Head of caudate nucleus (tissue), 42 donors: ENCODE results near the gene RNF152.

Experiments used
- DNase-seq, 42 donors: peaks; one replicate each; pipeline versions ENCODE4 v3.0.0 to v3.0.0-alpha.2; 2020 to 2021; ENCODE audit warnings: mixed read lengths in 7 of 42
- intact Hi-C: fragments of 100-400 bp; cut with DNase I; formaldehyde crosslinking; loops from one replicate; pipeline ENCODE4 v1.15.0; 2022

Gene RNF152

GRCh38 chr18:61774846-61775245 lies 118.0 kb downstream of the RNF152 start:
- intact Hi-C loops, result no loop called here

GRCh38 chr18:61772293-61772848 lies 120.4 kb downstream of the RNF152 start:
- no peak for DNase-seq
- intact Hi-C loops, result no loop called here

More at GRCh38 chr18:61774846-61775245, 118.0 kb downstream of the RNF152 start:
- DNase-seq, result no peak

GRCh38 chr18:61771861-61772260 lies 120.9 kb downstream of the RNF152 start:
- intact Hi-C loops, result no loop called here
- no peak for DNase-seq

- intact Hi-C loops, result no loop called here
Measured at GRCh38 chr18:61770279-61770678, 122.5 kb downstream of the RNF152 start.

GRCh38 chr18:61766266-61766884 lies 126.4 kb downstream of the RNF152 start:
- intact Hi-C loops, result no loop called here
- DNase-seq, result no peak

More at GRCh38 chr18:61770279-61770678, 122.5 kb downstream of the RNF152 start:
- no peak for DNase-seq

GRCh38 chr18:61765097-61765496 lies 127.7 kb downstream of the RNF152 start:
- intact Hi-C loops, result no loop called here

GRCh38 chr18:61764381-61764780 lies 128.4 kb downstream of the RNF152 start:
- intact Hi-C loops, result no loop called here
- DNase-seq, result no peak

More at GRCh38 chr18:61765097-61765496, 127.7 kb downstream of the RNF152 start:
- DNase-seq, result no peak

- intact Hi-C loops, result no loop called here
- peak in 9 of 42 donors; percentile 22 to 69 (median 34) for DNase-seq
Measured at GRCh38 chr18:61761875-61762274, 130.9 kb downstream of the RNF152 start.
